Measurements from ENCODE around the gene DPP7. TPM values are rescaled to one million over a fixed set of nuclear protein-coding genes. Genes with fewer than 3 reads are reported as not detected.

DPP7 gene
- polyA plus RNA-seq, 1 of the 3 experiments (the other 2 are of a cell fraction), result 127 TPM

- peak overlapping the region; percentile 58 to 65 for H3K4me3 ChIP-seq (ENCODE audit: low read depth in 2 of 2, low read length in 1 of 2)
- H3K79me2 ChIP-seq (ENCODE audit: insufficient read depth), result no peaks in the 10 kb centered on the region
- WGBS (ENCODE audit: low lambda C conversion rate), result no CpG with 5 or more reads among the region's 45 CpGs
- H2AFZ ChIP-seq (ENCODE audit: low read depth), result no peak overlapping the region
- peaks cover 0 to 30% of the 10 kb centered on the region in 2 experiments for H3K36me3 ChIP-seq (replicated peaks in 1 of 2; ENCODE audit: control insufficient read depth in 1 of 2, insufficient read depth in 2 of 2, low read length in 1 of 2)
- H3K4me2 ChIP-seq, result peak overlapping the region; percentile 94
- no peaks in the 10 kb centered on the region for H3F3A ChIP-seq (replicated peaks; ENCODE audit: insufficient read depth)
- peak overlapping the region in 1 of 2 experiments; percentile 2; a peak in 1 of 4 replicates for H3K27ac ChIP-seq (ENCODE audit: low read depth in 2 of 2, low read length in 1 of 2)
- no peaks in the 10 kb centered on the region for H3K27me3 ChIP-seq (ENCODE audit: insufficient read depth)
- TF ChIP-seq MAX (IDR thresholded peaks at IDR 0.05; ENCODE audit: low read depth), result 0 out of 2 replicates have a peak, but pooled peaks have one; percentile 8
- TF ChIP-seq RCOR1 (IDR thresholded peaks at IDR 0.05; ENCODE audit: low read length), result no peak
- no peaks in the 10 kb centered on the region for H3K9me2 ChIP-seq
- H3K9ac ChIP-seq, result peak overlapping the region; percentile 57
- POLR2A ChIA-PET, result interaction anchor here (0.9 to 1.6 kb wide), 3 partner anchors 16 to 127 kb away, joined by 3 to 7 read pairs (median 4); partner anchors contain the start of gene TUBB4B
- H3K9me3 ChIP-seq, result no peaks in the 10 kb centered on the region
- H4K20me1 ChIP-seq (ENCODE audit: insufficient read depth), result no peaks in the 10 kb centered on the region
- peak; percentile 76 for DNase-seq
- CTCF ChIA-PET, result interaction anchor here (1.4 to 4.4 kb wide), 5 partner anchors 63 to 122 kb away, joined by 3 to 27 read pairs (median 8); partner anchors contain the start of genes NPDC1 and RNF224
- H3K4me1 ChIP-seq (ENCODE audit: control insufficient read depth in 1 of 2, insufficient read depth in 2 of 2, low read depth in 1 of 2, low read length in 1 of 2), result peaks cover 0 to 10% of the 10 kb centered on the region in 2 experiments; a peak in 1 of 4 replicates
These were observed 317 bp downstream of the DPP7 start for GRCh38 chr9:137114220-137114612.

- Histone ChIP-seq H3K36me3 (replicated peaks in 1 of 2; ENCODE audit: control insufficient read depth in 1 of 2, insufficient read depth in 2 of 2, low read length in 1 of 2) (peaks cover 0 to 37% of the 10 kb centered on the region in 2 experiments), H2AFZ (ENCODE audit: low read depth) (no peak overlapping the region), H3K9me2 (no peaks in the 10 kb centered on the region), H3K9ac (no peak overlapping the region), H3K4me3 (ENCODE audit: low read depth in 2 of 2, low read length in 1 of 2) (peak overlapping the region in 1 of 2 experiments; percentile 39; a peak in 2 of 4 replicates), H3K79me2 (ENCODE audit: insufficient read depth) (no peaks in the 10 kb centered on the region), H3K4me2 (no peak overlapping the region; the same call in 1 of the 2 replicates), H3K9me3 (no peaks in the 10 kb centered on the region), H4K20me1 (ENCODE audit: insufficient read depth) (no peaks in the 10 kb centered on the region), H3F3A (replicated peaks; ENCODE audit: insufficient read depth) (no peaks in the 10 kb centered on the region), H3K27me3 (ENCODE audit: insufficient read depth) (no peaks in the 10 kb centered on the region), H3K27ac (ENCODE audit: low read depth in 2 of 2, low read length in 1 of 2) (no peak overlapping the region), H3K4me1 (ENCODE audit: control insufficient read depth in 1 of 2, insufficient read depth in 2 of 2, low read depth in 1 of 2, low read length in 1 of 2) (peaks cover 0 to 10% of the 10 kb centered on the region in 2 experiments; a peak in 1 of 4 replicates)
- TF ChIP-seq MAX (IDR thresholded peaks at IDR 0.05; ENCODE audit: low read depth), result 0 out of 2 replicates have a peak, but pooled peaks have one; percentile 5
- no peak for TF ChIP-seq IRF3 (IDR thresholded peaks at IDR 0.05; ENCODE audit: low read depth, low read length)
- WGBS (ENCODE audit: low lambda C conversion rate), result 73% methylated on average over 24 of the region's 66 CpGs
- DNase-seq, result peak; percentile 76
- POLR2A ChIA-PET, result interaction anchor here (0.6 to 1.6 kb wide), 3 partner anchors 16 to 127 kb away, joined by 3 to 7 read pairs (median 4); partner anchors contain the start of gene TUBB4B
- CTCF ChIA-PET, result interaction anchor here (1.4 to 4.4 kb wide), 4 partner anchors 17 to 123 kb away, joined by 3 to 27 read pairs (median 6); partner anchors contain the start of gene RNF224
These were observed 961 bp downstream of the DPP7 start for GRCh38 chr9:137113385-137114159.

Data from SK-N-SH (cell line).